Uterus (tissue), 2 donors: ENCODE results near the gene FAM32A.

ENCODE experiments used
- POLR2A ChIP-seq, 2 donors: fragments of 450-650 bp; IDR thresholded peaks; one replicate each; pipeline ENCODE4 v1.6.1; 2016; ENCODE audit warnings: antibody characterized with exemption in 2 of 2, mild to moderate bottlenecking in 1 of 2, moderate library complexity in 1 of 2
- TF ChIP-seq, protein P1 (sequence below), 4 experiments: fragments of 200-600 bp in 2 of 4; fragments of 450-650 bp in 2 of 4; sonication (generic) in 2 of 4; IDR thresholded peaks; one replicate each; pipeline ENCODE4 v1.5.1; 2016 to 2019; ENCODE audit warnings: antibody characterized with exemption in 4 of 4, mild to moderate bottlenecking in 2 of 4, moderate library complexity in 1 of 4

DNA sequence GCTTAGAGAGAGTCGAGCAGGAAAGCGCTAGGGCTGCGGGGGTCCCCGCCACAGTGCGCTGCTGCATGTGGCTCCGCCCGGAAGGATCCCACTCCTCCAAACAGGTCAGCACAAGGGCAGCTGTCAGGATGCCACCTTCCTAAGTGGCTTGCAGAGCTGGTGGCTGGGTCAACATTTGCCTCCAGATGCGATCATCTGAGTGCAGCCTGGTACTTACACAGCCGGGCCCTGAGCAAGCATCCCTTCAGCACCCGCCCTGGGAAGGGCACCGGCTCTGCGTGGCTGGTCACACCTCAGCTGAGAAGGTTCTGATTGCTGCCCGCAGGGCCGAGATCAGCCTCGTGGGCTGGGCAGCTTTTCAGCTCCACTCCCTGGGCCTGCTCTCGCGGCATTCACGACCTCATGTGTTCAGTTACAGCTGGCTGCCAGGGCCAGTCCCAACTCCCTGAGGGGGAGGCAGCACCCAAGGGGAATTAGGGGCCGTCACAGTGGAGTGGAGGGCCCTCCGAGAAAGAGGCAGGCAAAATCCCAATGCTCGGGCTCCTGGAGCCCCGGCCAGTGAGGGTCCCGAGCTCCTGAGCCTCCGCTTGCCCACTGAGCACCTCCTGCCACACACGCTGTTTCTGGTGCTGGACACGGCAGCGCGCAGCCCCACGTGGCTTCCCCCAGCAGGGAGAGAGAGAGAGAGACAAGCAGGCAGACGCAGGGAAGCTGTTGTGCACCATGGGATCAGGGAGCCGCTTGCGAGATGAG is 39.3 kb downstream of the FAM32A start:
- TF ChIP-seq, protein P1, sequence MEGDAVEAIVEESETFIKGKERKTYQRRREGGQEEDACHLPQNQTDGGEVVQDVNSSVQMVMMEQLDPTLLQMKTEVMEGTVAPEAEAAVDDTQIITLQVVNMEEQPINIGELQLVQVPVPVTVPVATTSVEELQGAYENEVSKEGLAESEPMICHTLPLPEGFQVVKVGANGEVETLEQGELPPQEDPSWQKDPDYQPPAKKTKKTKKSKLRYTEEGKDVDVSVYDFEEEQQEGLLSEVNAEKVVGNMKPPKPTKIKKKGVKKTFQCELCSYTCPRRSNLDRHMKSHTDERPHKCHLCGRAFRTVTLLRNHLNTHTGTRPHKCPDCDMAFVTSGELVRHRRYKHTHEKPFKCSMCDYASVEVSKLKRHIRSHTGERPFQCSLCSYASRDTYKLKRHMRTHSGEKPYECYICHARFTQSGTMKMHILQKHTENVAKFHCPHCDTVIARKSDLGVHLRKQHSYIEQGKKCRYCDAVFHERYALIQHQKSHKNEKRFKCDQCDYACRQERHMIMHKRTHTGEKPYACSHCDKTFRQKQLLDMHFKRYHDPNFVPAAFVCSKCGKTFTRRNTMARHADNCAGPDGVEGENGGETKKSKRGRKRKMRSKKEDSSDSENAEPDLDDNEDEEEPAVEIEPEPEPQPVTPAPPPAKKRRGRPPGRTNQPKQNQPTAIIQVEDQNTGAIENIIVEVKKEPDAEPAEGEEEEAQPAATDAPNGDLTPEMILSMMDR (IDR thresholded peaks at IDR 0.05) = no peak
- TF ChIP-seq POLR2A (IDR thresholded peaks at IDR 0.05) = no peak
